HCT116 (cell line): ENCODE data around the gene OLFML3. TPM values are rescaled to one million over a fixed set of nuclear protein-coding genes. Genes with fewer than 3 reads are reported as not detected.

Experiments
- ATAC-seq: fragments of 200-7000 bp; cut with Tn5 transposase; 2 replicates; pipeline ENCODE4 v1.9.1; 2020; ENCODE audit warnings: mild to moderate bottlenecking, moderate library complexity
- BruUV-seq: library from RNA; stranded (reverse); fragments of 400-500 nt; replicated peaks from 2 replicates; lab custom pipeline; 2021; lab: Mats Ljungman, UMichigan
- CTCF ChIA-PET: fragments of 300-600 bp; sonication (Branson Sonifier 250); formaldehyde crosslinking; loops from one replicate; lab custom pipeline; 2021; ENCODE audit warnings: antibody characterized with exemption; lab: Charles Lee
- POLR2A ChIA-PET: fragments of 300-600, 350-600 bp; sonication (Branson Sonifier 250); formaldehyde crosslinking; loops from one replicate; lab custom pipeline; 2021; ENCODE audit warnings: antibody characterized with exemption; lab: Charles Lee
- RAD21 ChIA-PET, 2 experiments: fragments of 300-600 bp; sonication (Branson Sonifier 250); formaldehyde crosslinking; loops; one replicate each; lab custom pipeline; 2023; ENCODE audit warnings: low total read pairs in 2 of 2; ENCODE audit not compliant: uncharacterized antibody in 2 of 2, unreplicated experiment in 2 of 2, low non-redundant PET in 1 of 2; lab: Charles Lee
- DNase-seq: peaks from one replicate; pipeline ENCODE4 v3.0.0-alpha.2; 2010; ENCODE audit warnings: low read depth, low spot score
- H2AFZ ChIP-seq: fragments of 200-600 bp; shearing (Covaris generic), sonication (generic); 2 replicates; pipeline ENCODE4 v1.6.1; 2017; ENCODE audit warnings: low read depth, mixed run types, mixed read lengths, antibody characterized with exemption, low read length; ENCODE audit not compliant: poor library complexity, severe bottlenecking
- H3K27ac ChIP-seq: 2 replicates; pipeline ENCODE4 v1.5.1; 2012; ENCODE audit warnings: low read depth, low read length
- H3K27me3 ChIP-seq: fragments of 200-600 bp; sonication (generic); 2 replicates; pipeline ENCODE4 v1.6.1; 2016; ENCODE audit warnings: mixed run types, low read length, mixed read lengths; ENCODE audit not compliant: insufficient read depth
- H3K36me3 ChIP-seq, 2 experiments: fragments of 200-500 bp in 1 of 2; fragments of 200-600 bp in 1 of 2; sonication (Bioruptor generic) in 1 of 2; sonication (generic) in 1 of 2; 2 replicates each; pipeline versions ENCODE4 v1.5.1 to v1.6.1; 2014 to 2016; ENCODE audit warnings: low read length in 2 of 2, inconsistent platforms in 1 of 2, mixed read lengths in 1 of 2, mixed run types in 1 of 2; ENCODE audit not compliant: insufficient read depth in 2 of 2, control insufficient read depth in 1 of 2
- H3K4me1 ChIP-seq, 2 experiments: fragments of 200-600 bp in 1 of 2; sonication (generic) in 1 of 2; 2 replicates each; pipeline versions ENCODE4 v1.5.1 to v1.6.1; 2012 to 2017; ENCODE audit warnings: low read length in 2 of 2, inconsistent platforms in 1 of 2, mild to moderate bottlenecking in 1 of 2, mixed read lengths in 1 of 2, mixed run types in 1 of 2, moderate library complexity in 1 of 2; ENCODE audit not compliant: insufficient read depth in 2 of 2, control insufficient read depth in 1 of 2
- H3K4me2 ChIP-seq: fragments of 200-600 bp; sonication (generic); 2 replicates; pipeline ENCODE4 v1.6.1; 2017; ENCODE audit warnings: mixed run types, low read length, mixed read lengths
- H3K4me3 ChIP-seq, 2 experiments: fragments of 200-600 bp in 1 of 2; sonication (generic) in 1 of 2; replicated peaks in 1 of 2; 2 replicates each; pipeline ENCODE4 v1.5.1; 2011 to 2016; ENCODE audit warnings: low read length in 2 of 2, control low read depth in 1 of 2, low read depth in 1 of 2, mild to moderate bottlenecking in 1 of 2, mixed read lengths in 1 of 2, mixed run types in 1 of 2
- H3K79me2 ChIP-seq: fragments of 200-600 bp; sonication (generic); 2 replicates; pipeline ENCODE4 v1.6.1; 2017; ENCODE audit warnings: mild to moderate bottlenecking, mixed run types, low read length, moderate library complexity, mixed read lengths; ENCODE audit not compliant: insufficient read depth
- H3K9ac ChIP-seq: fragments of 200-600 bp; sonication (generic); 2 replicates; pipeline ENCODE4 v1.6.1; 2016; ENCODE audit warnings: low read length, mixed read lengths
- H3K9me2 ChIP-seq: fragments of 200-600 bp; sonication (generic), shearing (Covaris generic); 2 replicates; pipeline ENCODE4 v1.6.1; 2017; ENCODE audit warnings: mixed run types, mild to moderate bottlenecking, moderate library complexity; ENCODE audit not compliant: insufficient read depth
- H3K9me3 ChIP-seq, 2 experiments: fragments of 200-500 bp in 1 of 2; fragments of 200-600 bp in 1 of 2; sonication (Bioruptor generic) in 1 of 2; sonication (generic) in 1 of 2; 2 replicates each; pipeline ENCODE4 v1.6.1; 2014 to 2017; ENCODE audit warnings: low read length in 2 of 2, mixed read lengths in 2 of 2, inconsistent platforms in 1 of 2, low read depth in 1 of 2, mild to moderate bottlenecking in 1 of 2, mixed run types in 1 of 2, moderate library complexity in 1 of 2; ENCODE audit not compliant: control insufficient read depth in 1 of 2, insufficient read depth in 1 of 2
- H4K20me1 ChIP-seq: fragments of 200-600 bp; sonication (generic), shearing (Covaris generic); 2 replicates; pipeline ENCODE4 v1.6.1; 2017; ENCODE audit warnings: mixed run types, mild to moderate bottlenecking, moderate library complexity; ENCODE audit not compliant: insufficient read depth
- CEBPB ChIP-seq: IDR thresholded peaks from 2 replicates; pipeline ENCODE4 v1.6.1; 2012; ENCODE audit warnings: low read depth
- CTCF ChIP-seq, 3 experiments: fragments of 200-600 bp in 1 of 3; sonication (generic) in 1 of 3; IDR thresholded peaks in 2 of 3; conservative IDR thresholded peaks in 1 of 3; 2 replicates each; pipeline ENCODE4 v1.5.1; 2012 to 2017; ENCODE audit warnings: low read depth in 2 of 3, low read length in 2 of 3, antibody characterized with exemption in 1 of 3, borderline replicate concordance in 1 of 3, control low read depth in 1 of 3, mild to moderate bottlenecking in 1 of 3, mixed read lengths in 1 of 3, mixed run types in 1 of 3, moderate library complexity in 1 of 3; ENCODE audit not compliant: insufficient read depth in 1 of 3
- EGR1 ChIP-seq: IDR thresholded peaks from 2 replicates; pipeline ENCODE4 v1.6.1; 2012; ENCODE audit warnings: low read depth
- ELF1 ChIP-seq: IDR thresholded peaks from 2 replicates; pipeline ENCODE4 v1.6.1; 2012; ENCODE audit warnings: low read depth, borderline replicate concordance
- EZH2 ChIP-seq: fragments of 200-600 bp; sonication (generic); IDR thresholded peaks from 2 replicates; pipeline ENCODE4 v1.6.1; 2017; ENCODE audit warnings: antibody characterized with exemption, mixed run types
- EZH2phosphoT487 ChIP-seq: fragments of 200-600 bp; IDR thresholded peaks from 2 replicates; pipeline ENCODE4 v1.6.1; 2018; ENCODE audit warnings: antibody characterized with exemption, borderline replicate concordance
- MAX ChIP-seq: IDR thresholded peaks from 2 replicates; pipeline ENCODE4 v1.6.1; 2012
- POLR2A ChIP-seq: IDR thresholded peaks from 2 replicates; pipeline ENCODE4 v1.7.0; 2011; ENCODE audit warnings: borderline replicate concordance; ENCODE audit not compliant: insufficient read depth, insufficient read length; ENCODE audit errors: extremely low read depth
- RAD21 ChIP-seq: IDR thresholded peaks from 2 replicates; pipeline ENCODE4 v1.6.1; 2012; ENCODE audit warnings: low read depth, mild to moderate bottlenecking
- SIN3A ChIP-seq: IDR thresholded peaks from 2 replicates; pipeline ENCODE4 v1.6.1; 2012; ENCODE audit warnings: low read depth
- SP1 ChIP-seq: IDR thresholded peaks from 2 replicates; pipeline ENCODE4 v1.6.1; 2012; ENCODE audit warnings: low read depth
- SRF ChIP-seq: IDR thresholded peaks from 2 replicates; pipeline ENCODE4 v1.6.1; 2012; ENCODE audit warnings: low read depth
- TCF7L2 ChIP-seq: IDR thresholded peaks from 2 replicates; pipeline ENCODE4 v1.7.0; 2011; ENCODE audit warnings: borderline replicate concordance, inconsistent platforms; ENCODE audit not compliant: insufficient read depth, insufficient read length; ENCODE audit errors: extremely low read depth
- YY1 ChIP-seq: IDR thresholded peaks from 2 replicates; pipeline ENCODE4 v1.6.1; 2011; ENCODE audit warnings: low read length, low read depth, moderate library complexity, mild to moderate bottlenecking; ENCODE audit not compliant: insufficient replicate concordance; ENCODE audit errors: extremely low read depth
- ZBTB33 ChIP-seq: IDR thresholded peaks from 2 replicates; pipeline ENCODE4 v1.6.1; 2011; ENCODE audit warnings: mild to moderate bottlenecking, low read length, moderate library complexity; ENCODE audit not compliant: insufficient replicate concordance; ENCODE audit errors: extremely low read depth
- ZNF274 ChIP-seq: fragments of 200-500 bp; sonication (Bioruptor generic); IDR thresholded peaks from 2 replicates; pipeline ENCODE4 v1.6.1; 2014; ENCODE audit warnings: mild to moderate bottlenecking, low read depth, low read length, inconsistent platforms
- intact Hi-C: fragments of 100-400 bp; cut with micrococcal nuclease; formaldehyde crosslinking; loops from 2 replicates; pipeline ENCODE4 v1.10.0; 2022
- total RNA-seq: library from RNA; stranded (reverse); gene quantifications from one replicate; pipeline ENCODE4 v1.2.1, GENCODE V29; 2021; ENCODE audit not compliant: unreplicated experiment

OLFML3 gene
- total RNA-seq, 1 experiment from 2014 or later: 0.25 TPM

- TF ChIP-seq ZBTB33 (no peak), TCF7L2 (no peak), ZNF274 (no peak), SRF (no peak), MAX (no peak), SP1 (no peak), ELF1 (no peak), EGR1 (no peak), YY1 (no peak), POLR2A (no peak), CEBPB (no peak), EZH2 (no peak), RAD21 (no peak), SIN3A (no peak)
Observed at GRCh38 chr1:113957984-113958383, 21.3 kb upstream of the OLFML3 start (continued).

GRCh38 chr1:113958691-113959090, 20.6 kb upstream of the OLFML3 start:
- TF ChIP-seq ELF1 (no peak), ZBTB33 (no peak), SIN3A (no peak), TCF7L2 (no peak), YY1 (no peak), EZH2phosphoT487 (no peak), CTCF (IDR thresholded peaks at IDR 0.05 in 2 of 3, conservative IDR thresholded peaks at IDR 0.05 in 1 of 3; ENCODE audit: borderline replicate concordance in 1 of 3, insufficient read depth in 1 of 3, low read depth in 2 of 3, low read length in 2 of 3) (no peak)
- no peaks in the 10 kb centered on the region for H3K27me3 ChIP-seq
- ATAC-seq: no peak
- ChIA-PET CTCF (no interaction called here), RAD21 (no interaction called here), POLR2A (no interaction called here)
- no peaks in the 10 kb centered on the region for H3K4me1 ChIP-seq
- H2AFZ ChIP-seq: no peak overlapping the region
- no peaks in the 10 kb centered on the region for H3K9me2 ChIP-seq
- H3K4me3 ChIP-seq: no peak overlapping the region
- no peaks in the 10 kb centered on the region for H3K79me2 ChIP-seq
- no peaks in the 10 kb centered on the region for H4K20me1 ChIP-seq
- H3K9me3 ChIP-seq: no peaks in the 10 kb centered on the region
- no TSS peak for BruUV-seq
- H3K36me3 ChIP-seq: peaks cover 16 to 26% of the 10 kb centered on the region in 2 experiments
- H3K27ac ChIP-seq: no peak overlapping the region
- H3K4me2 ChIP-seq: no peak overlapping the region
- intact Hi-C loops: no loop called here
- no peak overlapping the region for H3K9ac ChIP-seq
- no peak for DNase-seq
